ENCODE results near the gene NUAK2.

The NUAK2 gene

DNA sequence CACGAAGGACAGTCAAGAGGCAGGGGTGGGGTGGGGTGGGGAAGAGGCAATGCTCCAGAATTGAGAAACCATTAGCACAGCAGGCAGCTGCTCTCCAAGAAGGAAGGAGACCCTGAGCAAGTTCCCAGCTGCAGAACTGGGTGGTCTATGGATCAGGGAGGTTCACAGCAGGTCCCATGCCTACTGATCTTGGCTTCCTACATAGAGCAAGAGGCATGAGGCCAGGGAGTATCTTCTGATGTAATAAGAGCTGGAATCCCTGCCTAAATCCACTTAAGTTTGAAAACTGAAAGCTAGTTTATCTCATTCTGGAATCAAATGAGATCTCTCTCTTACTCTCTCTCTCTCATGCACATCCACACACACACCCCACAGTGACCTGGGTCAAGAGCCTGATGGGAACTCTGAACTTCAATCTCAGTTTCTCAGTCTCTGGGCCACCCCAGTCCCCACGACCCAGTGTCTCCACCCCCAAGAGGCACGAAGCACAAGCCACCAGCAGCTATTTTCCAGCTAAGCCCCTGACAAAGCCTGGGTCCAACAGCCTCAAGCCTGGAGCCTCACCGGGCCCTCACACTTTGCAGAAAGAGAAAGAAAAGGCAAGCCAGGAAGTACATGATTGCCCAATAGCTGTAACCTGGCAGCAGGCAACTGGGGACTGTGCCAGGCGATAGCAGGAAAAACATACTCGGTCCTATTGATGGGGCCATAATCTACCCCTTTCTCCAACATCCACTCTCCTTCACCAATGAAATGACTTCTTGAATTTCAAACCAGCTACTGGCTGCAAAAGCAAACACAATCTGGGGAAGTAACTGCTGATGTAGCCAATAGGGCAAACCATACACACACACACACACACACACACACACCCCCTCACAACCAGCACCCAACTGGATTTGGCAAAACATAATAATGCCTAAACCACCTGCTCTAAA is 2.2 kb downstream of the NUAK2 start:
- no peak for DNase-seq (ENCODE audit: low spot score)

DNA sequence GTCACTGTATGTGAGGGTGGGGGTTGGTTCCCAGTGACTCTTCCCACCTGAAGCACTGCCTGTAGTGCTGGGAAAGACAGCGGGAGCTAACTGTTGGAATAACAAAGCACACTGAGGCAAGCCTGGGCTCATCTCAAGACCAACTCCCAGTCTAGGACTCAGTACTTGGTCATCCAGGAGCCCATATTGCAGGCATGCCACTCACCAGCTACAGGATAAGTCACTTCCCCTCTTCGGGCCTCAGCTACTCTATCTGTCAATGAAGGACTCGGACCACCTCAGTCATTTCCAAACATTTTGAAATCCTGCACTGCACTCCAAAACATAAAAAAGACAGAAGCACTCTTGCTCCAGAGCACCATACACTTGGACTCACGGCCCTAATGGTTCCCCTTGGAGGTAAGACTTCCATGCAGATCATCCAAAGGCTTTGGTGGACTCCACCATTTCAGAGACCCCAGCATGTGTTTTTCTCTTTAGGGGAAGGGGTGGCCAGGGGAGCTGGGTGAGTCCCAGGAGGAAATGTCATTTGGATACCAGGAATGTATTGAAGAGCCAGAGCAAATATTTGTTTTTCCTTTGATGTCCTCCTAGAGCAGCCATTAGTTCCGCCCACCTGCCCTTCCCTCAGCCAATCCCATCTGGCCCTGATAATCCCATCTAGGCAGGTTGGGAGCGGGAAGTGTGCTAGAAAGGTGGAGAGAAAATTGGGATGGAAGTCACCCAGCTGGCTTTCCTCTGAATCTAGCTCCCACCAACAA is 3.1 kb downstream of the NUAK2 start:
- DNase-seq (ENCODE audit: low spot score), result no peak

DNA sequence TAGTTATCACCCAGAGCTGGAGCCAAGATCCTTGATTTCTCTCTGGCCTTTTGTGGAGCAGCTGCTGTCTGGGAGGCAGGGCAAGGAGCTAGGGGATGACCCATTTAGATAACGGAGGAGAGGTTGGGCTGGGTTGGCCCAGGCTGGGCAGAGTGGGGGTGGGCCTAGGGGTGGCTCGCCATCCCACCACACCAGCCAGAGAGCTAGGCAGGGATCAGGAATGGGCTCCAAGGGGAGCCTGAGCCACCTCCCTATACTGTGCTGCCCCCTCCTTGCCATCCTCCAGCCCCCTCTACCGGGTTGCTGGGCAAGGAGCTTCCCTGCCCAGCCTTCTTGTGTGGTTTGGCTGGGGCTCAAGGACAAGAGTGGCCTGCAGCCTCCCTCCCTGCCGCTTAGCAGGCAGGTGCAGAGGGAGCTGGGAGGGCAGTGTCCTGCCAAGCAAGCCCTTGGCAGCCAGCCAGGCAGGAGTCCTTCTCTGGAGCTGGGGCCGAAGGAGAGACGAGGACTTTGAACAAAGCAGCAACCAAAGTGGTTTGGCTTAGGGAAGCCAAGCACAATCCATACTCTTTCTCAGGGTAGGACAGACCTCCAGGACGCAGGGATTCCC is 4.1 kb downstream of the NUAK2 start:
- DNase-seq (ENCODE audit: low spot score), result no peak

DNA sequence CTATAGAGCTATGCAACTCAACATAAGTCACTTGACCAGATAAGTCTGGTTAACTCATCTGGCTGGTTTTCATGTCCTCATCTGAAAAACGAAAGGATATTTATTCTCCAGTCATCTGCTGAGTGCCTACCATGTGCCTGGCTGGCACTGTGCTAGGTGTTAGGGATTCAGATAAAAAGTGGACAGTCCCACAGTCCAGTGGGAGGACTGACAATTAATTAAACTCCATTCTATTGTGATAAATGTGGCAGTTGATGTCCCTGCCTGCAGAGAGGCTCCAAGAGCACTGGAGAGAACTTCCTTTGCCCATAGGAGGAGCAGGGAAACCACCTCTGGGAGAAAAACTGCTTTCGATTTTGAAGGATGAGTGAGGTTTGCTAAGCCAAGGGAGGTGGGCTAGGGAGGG is 5.4 kb downstream of the NUAK2 start:
- DNase-seq (ENCODE audit: low spot score), result no peak

DNA sequence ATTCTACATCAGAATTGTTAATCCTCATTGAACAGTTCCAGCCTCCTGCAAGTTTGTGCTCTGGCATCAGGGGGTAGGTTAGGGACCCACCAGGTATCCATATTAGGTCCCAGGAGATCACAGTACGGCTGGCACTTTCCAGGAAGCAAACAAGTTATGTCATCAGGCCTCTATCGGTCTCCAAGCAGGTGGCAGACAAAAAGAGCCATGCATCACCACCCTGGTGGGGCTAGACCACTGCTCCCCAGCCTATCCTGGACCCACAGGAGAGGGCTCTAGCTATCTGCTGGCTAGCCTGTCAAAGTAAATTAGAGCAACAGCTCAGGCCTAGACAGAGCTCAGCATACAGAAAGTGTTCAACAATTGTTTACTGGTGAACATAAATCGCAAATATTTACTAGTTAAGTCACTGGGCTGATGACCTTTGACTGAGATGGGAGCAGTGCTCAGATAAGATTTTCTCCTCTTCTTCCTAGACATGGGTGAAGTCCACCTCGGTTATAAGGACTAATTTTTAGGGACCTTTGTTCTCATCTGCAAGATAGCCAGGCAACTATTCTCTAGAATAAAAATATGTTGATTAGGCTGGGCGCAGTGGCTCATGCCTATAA is 6.4 kb downstream of the NUAK2 start:
- no peak for DNase-seq (ENCODE audit: low spot score)

DNA sequence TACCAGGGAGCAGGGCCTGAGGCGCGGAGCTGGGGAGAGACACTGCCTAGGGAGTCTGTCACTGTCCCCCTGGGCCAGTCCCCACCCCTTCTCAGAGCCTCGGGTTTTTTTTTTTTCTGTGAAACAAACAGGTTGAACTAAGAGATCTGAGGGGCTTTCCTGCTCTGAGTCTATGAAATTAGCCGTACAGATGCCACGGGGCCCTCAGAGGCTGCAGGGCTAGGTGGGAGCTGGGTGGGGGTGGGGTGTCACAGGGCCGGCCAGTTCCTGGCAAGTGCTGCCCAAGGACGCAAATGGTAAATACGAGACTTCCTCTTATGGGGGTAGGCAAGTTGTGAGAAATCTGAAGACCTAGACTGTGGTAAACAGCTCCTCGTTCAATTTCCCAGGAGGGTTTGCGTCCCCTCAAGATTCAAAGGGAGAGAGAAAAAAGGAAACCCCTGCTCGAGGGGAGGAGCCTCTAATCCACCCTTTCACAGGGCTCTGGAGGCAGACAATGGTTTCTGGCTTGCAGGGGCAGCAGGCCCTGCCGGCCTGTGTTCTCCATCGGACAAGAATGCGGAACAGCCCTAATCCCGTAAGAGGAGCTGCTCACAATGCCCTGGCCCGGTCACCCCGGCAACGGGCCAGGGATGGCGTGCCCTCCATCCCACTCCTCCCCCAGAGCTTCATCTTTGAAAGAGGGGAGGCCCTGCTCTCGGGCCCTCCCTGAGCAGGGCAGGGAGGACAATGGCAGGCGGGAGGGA is 7.8 kb downstream of the NUAK2 start:
- DNase-seq (ENCODE audit: low spot score), result peak; percentile 62

DNA sequence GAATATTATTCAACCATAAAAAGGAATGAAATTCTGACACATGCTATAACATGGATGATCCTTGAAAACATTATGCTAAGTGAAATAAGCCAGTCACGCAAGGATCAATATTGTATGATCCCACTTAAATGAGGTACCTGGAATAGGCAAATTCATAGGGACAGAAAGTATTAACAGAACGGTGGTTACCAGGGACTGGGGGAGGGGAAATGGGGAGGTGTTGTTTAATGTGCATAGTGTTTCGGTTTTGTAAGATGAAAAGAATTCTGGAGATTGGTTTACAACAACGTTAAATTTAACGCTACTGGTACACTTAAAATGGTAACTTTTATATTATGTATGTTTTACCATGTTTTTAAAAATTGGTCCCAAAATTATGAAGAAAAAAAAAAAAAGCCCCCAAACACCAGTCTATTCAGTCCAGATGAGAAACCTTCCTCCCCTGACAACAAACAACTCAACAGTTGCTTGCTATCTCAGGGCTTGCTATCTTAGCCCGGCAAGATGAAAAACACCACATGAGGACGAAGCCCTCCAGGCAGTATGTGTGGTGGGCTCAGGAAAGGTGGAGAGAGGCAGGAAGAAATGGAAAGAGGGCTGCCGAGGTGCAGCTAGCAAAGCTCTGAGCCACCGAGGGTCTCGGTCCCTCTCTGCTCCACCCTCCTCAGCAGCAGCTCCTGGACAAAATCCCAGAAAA is 8.5 kb downstream of the NUAK2 start:
- no peak for DNase-seq (ENCODE audit: low spot score)

DNA sequence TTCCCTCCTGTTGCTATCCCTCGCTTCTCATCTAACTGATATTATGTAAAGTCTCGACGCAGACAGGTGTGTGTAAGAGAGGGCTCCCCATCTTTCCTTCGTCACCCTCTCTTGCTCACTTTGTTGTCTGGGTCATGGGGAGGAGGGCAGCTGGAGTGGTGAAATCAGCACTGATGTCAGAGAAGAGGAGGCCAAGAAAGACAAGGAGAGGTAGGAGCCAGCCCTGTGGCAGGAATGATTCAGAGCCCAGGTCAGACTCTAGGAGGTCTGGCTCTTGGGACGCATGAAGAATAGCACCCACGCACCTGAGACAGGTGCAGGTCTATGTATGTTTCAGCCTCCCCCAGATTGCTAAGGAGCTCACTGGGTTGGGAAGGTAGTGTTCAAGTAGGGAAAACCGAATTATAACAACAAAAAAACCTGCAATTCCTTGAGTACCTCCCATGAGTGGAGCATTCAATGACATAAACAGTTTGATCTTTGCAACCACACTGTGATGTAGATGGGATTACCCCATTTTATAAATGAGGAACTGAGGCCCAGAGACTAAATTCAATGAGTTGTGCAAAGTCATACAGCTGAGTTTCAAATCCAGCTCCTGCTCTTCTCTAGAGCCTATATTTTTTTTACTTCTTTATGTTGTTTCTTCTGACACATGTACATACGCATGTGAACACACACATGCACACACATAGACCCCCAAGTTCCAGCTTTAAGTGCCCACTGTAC is 10.4 kb downstream of the NUAK2 start:
- DNase-seq (ENCODE audit: low spot score), result no peak

DNA sequence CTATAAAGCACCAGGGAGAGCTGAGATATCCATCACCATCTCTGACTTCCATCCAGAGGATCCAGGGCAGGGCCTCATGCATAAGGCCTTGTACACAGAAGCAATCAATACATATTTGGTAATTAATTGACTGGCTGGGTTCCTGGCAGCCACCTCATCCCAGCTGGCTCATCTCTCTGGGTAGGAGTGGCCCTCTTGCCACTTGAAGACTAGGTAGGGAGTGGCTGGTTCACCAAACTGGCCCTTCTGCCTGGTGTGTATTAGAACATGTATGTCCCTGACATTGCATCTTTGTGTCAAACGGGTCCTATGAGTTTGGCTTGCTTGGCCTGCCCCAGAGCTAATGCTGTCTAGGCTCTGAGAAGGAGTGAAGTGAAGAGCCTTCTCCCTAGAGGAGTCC is 11.8 kb downstream of the NUAK2 start:
- DNase-seq (ENCODE audit: low spot score), result no peak

DNA sequence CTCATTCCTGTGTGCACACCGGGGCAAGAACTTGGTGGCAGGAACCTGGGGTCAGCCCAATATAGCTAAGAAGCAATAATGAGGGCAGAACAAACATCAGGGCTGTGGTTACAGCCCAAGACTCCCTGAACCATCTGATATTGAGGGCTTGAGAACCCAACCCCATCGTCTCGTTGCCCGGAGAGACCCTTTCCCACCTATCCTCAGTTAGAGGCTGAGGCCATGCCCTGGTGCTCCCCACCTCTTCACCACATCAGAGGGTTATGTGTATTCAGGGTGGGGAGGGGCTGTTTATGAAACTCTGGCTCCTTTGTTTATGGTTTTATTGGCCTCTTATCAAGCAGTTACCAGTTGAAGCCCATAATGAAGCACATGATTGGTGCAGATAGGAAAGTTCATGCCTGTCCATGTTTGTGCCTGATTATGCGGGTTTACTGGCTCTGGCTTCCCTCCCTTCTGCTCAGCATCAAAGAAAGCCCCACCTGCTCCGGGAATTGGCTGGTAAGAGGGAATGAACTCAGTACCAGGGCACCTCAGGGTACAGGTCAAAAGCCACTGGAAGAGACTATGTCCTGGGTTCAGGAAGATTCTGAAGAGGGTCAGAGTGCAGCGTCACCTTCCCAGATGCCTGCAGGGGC is 14.5 kb downstream of the NUAK2 start:
- no peak for DNase-seq (ENCODE audit: low spot score)

DNA sequence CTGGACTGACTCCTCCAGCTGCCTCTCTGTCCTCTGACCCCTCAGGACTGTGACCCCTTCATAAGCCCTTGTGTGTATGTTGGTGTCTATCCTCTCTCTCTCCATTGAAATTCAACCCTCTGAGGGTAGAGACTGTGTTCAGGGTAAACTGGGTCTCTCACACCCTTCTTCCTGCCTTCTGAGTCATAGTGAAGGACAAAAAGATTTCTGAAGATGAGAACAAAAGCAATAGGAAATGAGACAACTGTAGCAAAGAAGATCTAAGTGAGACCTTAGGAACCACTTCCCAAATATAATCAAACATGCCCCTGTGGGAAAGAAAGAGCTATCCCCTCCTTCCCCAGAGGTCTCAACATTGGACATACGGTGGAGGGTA is 16.9 kb downstream of the NUAK2 start:
- no peak for DNase-seq (ENCODE audit: low spot score)

DNA sequence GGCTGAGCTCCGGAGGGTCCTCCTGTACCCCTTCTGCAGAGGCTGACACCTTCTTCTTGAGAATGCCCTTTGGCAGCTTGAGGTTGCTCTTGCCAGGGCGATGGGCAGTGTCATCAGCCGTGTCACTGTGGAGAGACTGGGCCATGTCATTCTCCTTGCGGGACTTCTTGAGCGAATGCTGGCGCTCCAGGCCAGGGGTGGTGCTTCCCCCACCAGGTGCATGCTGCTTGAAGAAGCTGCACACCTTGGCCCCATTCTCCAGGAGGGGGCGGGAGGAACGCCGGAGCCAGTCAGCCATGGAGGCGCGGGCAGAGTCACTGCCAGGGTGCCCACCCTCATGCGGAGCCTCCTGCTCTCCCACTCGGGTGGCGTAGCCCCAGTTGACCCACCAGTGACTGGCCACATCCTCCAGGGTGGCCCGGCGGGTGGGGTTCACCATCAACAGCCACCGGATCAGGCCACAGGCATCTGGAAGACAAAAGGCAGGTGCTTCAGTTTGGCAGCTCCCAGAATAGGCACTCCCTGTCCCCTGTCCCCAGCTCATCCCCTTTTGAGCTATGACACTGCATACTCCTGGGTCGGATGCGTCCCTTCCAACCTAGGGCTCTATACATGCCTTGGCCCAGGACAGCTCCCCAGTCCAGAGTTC is 17.4 kb downstream of the NUAK2 start:
- DNase-seq (ENCODE audit: low spot score), result no peak

DNA sequence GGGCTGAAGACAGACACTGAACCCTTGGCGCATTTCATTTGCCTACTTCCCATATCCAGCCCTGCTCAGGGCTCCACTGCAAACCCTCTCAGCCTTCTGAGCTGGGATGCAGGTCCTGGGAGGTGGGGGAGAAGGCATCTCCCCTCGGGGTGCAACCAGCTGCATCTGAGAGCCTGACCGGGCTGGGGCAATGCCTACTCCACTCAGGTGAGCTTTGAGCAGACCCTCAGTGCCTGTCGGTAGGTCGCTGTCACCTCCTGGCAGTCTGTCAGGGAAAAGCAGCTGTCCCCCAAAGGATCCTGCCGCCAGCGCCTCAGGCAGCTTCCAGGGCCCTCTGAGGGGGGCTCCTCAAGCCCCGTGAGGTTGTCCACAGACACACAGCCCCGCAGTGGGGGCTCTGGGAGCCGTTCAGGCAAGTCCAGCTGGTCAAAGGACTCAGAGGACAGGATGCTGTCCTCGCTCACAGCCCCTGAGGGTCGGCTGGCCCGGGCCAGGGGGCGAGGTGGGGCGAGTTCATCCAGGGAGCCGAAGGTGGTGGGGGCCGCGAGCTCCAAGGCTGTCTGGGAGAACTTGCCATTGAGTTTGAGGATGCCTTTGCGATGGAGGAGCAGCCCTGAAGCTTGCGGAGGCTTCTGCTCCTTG is 18.2 kb downstream of the NUAK2 start:
- no peak for DNase-seq (ENCODE audit: low spot score)

DNA sequence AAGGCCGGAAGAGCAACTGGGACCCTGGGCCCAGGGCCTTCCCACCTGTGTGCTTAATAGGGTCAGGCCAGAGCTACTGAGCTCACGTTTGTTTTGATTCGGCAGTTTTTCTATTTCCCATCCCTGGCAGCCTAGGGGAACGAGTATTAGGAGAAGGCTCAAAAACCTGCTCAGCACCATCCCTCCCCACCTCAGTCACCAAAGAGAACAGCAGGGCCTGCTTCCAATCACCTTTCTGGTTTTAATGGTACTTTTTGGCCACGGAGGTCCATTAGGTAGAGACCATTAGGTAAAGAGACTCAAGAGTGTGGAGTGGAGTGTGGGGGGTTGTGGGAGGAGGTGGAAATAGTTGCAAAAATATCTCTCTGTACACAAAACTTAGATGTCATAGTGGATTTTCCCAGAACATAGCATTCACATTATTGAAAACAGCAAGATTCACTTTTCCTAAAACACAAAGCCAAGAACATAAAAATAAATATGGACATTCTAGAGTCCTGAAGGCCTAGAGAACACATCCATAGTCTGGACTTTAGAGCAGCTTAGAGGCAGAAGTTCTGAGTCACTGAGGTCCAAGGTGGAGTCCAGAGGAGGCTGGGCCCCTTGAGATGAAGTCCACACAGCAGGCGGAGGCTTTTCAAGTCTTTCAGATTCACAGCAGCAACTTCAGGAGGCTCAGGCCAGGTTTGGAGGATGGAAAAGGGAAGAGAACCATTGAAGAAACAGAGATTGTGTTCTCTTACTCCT is 19.5 kb downstream of the NUAK2 start:
- no peak for DNase-seq (ENCODE audit: low spot score)

DNA sequence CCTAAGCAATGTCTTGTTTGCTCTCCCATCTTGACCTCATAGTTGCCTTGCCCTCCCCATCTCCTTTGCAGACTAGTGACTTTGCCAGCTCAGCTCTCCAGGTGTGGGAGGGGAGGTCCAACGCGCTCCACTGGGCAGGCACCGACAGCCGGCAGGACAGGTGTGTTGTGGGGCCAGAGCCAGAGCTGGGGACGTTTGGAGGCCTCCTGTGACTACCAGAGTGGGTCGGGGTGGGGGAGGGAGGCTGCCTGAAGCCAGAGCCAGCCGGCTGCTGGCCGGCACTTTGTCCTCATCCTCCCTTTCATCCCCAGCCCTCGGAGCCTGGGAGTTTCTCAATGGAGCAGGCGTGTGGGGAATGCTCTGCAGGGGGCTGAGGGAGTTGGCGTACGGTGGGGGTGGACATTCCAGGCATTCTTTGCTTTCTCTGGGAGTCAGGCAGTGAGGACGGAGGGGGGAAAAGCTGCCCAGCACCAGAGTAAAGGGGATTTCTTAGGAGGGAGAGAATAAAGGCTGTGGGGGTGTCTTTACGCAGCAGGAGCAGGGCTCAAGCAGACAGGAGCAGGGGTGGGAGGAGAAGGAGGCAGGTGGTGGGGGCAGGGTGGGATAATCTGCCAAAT is 20.2 kb downstream of the NUAK2 start:
- DNase-seq (ENCODE audit: low spot score), result peak; percentile 94

DNA sequence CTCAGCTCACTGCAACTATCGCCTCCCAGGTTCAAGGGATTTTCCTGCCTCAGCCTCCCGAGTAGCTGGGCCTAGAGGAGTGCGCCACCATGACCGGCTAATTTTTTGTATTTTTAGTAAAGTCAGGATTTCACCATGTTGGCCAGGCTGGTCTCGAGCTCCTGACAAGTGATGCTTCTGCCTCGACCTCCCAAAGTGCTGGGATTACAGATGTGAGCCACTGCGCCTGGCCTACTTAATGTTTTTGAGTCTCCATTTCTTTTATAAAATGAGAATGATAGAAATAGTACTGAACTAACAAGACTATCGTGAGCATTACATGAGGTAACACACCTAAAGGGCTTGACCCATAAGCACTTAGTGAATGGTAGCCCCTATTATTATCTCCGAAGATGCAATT is 21.4 kb downstream of the NUAK2 start:
- DNase-seq (ENCODE audit: low spot score), result no peak

DNA sequence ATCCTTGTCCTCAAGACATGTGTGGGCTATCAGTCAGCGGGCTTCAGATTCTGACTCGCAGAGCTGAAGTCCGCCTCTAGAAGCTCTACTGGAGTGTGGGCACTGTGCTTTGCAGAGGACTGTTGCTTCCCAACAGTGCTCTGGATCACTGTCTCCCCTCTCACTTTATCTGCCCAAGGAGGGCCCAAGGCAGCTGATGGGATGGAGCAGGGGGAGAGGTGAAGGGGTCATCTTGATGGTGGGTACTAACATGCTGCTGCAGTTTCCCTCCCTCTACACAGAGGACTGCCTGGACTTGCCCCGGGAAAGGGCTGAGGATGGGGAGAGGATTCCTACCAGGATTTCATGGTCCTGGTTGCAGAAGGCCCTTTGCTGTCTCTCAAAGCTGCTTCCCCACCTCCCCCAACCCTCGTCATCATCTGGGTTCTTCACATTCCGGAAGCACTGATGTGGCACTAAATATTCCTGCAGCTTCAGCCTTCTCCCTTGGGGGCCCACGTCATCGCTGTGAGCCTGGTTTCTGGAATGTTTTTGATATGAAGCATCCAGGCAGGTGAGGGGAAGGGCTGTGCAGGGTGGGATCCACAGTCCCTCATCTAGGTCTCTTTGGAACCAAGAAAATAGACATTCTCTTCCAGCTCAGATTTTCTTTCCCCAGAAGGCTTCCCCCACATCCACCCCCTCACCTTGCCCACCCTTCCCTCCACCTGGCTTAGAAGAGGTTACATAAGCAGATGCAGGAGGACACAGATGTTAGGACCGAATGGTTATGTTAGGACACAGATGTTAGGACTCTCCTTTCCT is 23.2 kb downstream of the NUAK2 start:
- peak; percentile 93 for DNase-seq (ENCODE audit: low spot score)

Data from AG08395 (cell line).